Osteocyte (in vitro differentiated cells): ENCODE results near the gene GULP1. TPM values are rescaled to one million over a fixed set of nuclear protein-coding genes. Genes with fewer than 3 reads are reported as not detected.

Experiments
- DNase-seq: peaks from one replicate; pipeline ENCODE4 v3.0.0; 2021; ENCODE audit warnings: mixed read lengths; ENCODE audit not compliant: unreplicated experiment; ENCODE audit errors: extremely low spot score
- H3K27ac Mint-ChIP-seq: one replicate; pipeline ENCODE4 v1.8.0; 2021; ENCODE audit warnings: mild to moderate bottlenecking, mixed read lengths; ENCODE audit not compliant: unreplicated experiment
- H3K27me3 Mint-ChIP-seq: one replicate; pipeline ENCODE4 v1.8.0; 2021; ENCODE audit warnings: mixed read lengths; ENCODE audit not compliant: unreplicated experiment
- H3K36me3 Mint-ChIP-seq: one replicate; pipeline ENCODE4 v1.8.0; 2021; ENCODE audit warnings: mixed read lengths; ENCODE audit not compliant: unreplicated experiment
- H3K4me1 Mint-ChIP-seq: one replicate; pipeline ENCODE4 v1.8.0; 2021; ENCODE audit warnings: mixed read lengths; ENCODE audit not compliant: unreplicated experiment
- H3K4me3 Mint-ChIP-seq: one replicate; pipeline ENCODE4 v1.8.0; 2021; ENCODE audit warnings: mild to moderate bottlenecking, moderate library complexity, mixed read lengths; ENCODE audit not compliant: unreplicated experiment
- H3K9me3 Mint-ChIP-seq: one replicate; pipeline ENCODE4 v1.8.0; 2021; ENCODE audit warnings: mixed read lengths; ENCODE audit not compliant: unreplicated experiment
- CTCF ChIP-seq: fragments of 200-600 bp; sonication (generic); IDR thresholded peaks from 2 replicates; pipeline ENCODE4 v1.5.0; 2021; ENCODE audit warnings: antibody characterized with exemption, mild to moderate bottlenecking, moderate library complexity
- total RNA-seq: library from RNA; stranded (reverse); gene quantifications from 2 replicates; pipeline ENCODE4 v1.2.1, GENCODE V29; 2021

GULP1 gene
- total RNA-seq, 1 donor from 2014 or later: 36.7 TPM

GRCh38 chr2:188497726-188498125, 206.1 kb downstream of the GULP1 start:
- no peak overlapping the region for H3K27ac Mint-ChIP-seq
- DNase-seq: no peak
- TF ChIP-seq CTCF: no peak

DNA sequence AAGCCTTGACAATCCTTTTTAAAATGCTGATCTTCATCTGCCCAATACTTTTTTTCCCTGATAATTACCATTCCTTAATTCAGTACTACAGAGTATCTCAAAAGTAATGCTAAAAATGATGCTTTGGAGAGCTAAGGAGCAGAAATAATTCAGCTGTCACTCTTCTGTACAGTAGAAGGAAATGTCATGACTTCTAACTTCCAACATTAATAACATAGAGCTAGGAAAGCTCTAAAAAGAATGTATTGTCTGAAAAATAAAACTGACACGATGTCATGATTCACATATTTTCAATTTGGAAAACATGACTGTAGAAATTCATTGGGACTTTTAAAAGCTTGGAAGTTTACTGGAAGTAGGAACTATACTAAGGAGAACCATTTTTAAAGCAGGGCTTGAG, 212.3 kb downstream of the GULP1 start:
- no peak for DNase-seq
- Mint-ChIP-seq H3K36me3 (no peaks in the 10 kb centered on the region), H3K4me1 (peaks cover 35% of the 10 kb centered on the region), H3K4me3 (no peak overlapping the region), H3K27me3 (no peaks in the 10 kb centered on the region), H3K9me3 (no peaks in the 10 kb centered on the region), H3K27ac (peak overlapping the region; percentile 25)
- TF ChIP-seq CTCF: no peak

More at GRCh38 chr2:188497726-188498125, 206.1 kb downstream of the GULP1 start:
- peaks cover 9% of the 10 kb centered on the region for H3K36me3 Mint-ChIP-seq
- H3K4me1 Mint-ChIP-seq: peaks cover 29% of the 10 kb centered on the region
- H3K27me3 Mint-ChIP-seq: no peaks in the 10 kb centered on the region
- H3K9me3 Mint-ChIP-seq: no peaks in the 10 kb centered on the region
- H3K4me3 Mint-ChIP-seq: no peak overlapping the region

GRCh38 chr2:188506843-188507242, 215.2 kb downstream of the GULP1 start:
- Mint-ChIP-seq H3K4me1 (peaks cover 33% of the 10 kb centered on the region), H3K27me3 (no peaks in the 10 kb centered on the region), H3K9me3 (no peaks in the 10 kb centered on the region), H3K36me3 (no peaks in the 10 kb centered on the region), H3K4me3 (no peak overlapping the region), H3K27ac (no peak overlapping the region)
- TF ChIP-seq CTCF: no peak
- DNase-seq: no peak

DNA sequence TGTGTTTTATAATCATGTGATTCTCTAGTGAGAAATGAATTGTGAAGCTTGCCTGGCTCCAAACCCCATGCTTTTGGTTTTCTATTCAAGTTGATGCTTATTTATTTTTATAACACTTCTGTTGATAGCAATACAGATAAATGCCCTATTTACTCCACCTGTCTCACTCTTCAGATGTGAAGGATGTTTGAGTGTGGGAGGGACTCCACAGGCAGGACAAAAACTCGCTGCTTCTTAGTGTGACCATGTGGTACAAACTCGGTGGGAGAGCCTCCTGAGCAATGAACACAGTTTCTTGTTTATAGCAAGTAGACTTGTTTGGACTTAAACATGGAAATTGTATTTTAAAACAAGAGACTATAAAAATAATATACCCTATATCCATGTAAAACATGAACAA, 219.7 kb downstream of the GULP1 start:
- H3K36me3 Mint-ChIP-seq: peaks cover 4% of the 10 kb centered on the region
- no peak overlapping the region for H3K27ac Mint-ChIP-seq
- H3K4me1 Mint-ChIP-seq: peaks cover 13% of the 10 kb centered on the region
- H3K9me3 Mint-ChIP-seq: no peaks in the 10 kb centered on the region
- no peak overlapping the region for H3K4me3 Mint-ChIP-seq
- DNase-seq: no peak
- H3K27me3 Mint-ChIP-seq: no peaks in the 10 kb centered on the region
- no peak for TF ChIP-seq CTCF

DNA sequence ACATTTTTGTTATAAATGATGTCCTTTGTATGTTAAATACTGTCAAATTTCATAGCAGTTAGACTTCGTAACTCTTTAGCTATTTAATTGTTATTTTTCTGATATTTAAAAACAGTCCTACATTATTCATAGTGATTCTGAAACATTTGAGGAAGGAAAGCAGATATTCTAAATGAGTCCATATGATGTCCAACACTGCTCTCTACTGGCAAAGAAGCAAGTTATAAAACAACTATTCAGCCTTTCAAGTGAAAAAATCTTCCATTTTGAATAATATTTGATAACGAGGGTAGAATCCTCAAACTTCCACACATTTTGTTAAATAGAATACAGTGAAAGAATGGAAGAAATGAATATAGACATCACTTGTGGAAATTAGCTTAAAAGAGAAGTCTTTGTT, 220.8 kb downstream of the GULP1 start:
- H3K4me1 Mint-ChIP-seq: peaks cover 5% of the 10 kb centered on the region
- TF ChIP-seq CTCF: peak; percentile 73
- no peak overlapping the region for H3K27ac Mint-ChIP-seq
- DNase-seq: no peak
- H3K27me3 Mint-ChIP-seq: no peaks in the 10 kb centered on the region
- peaks cover 4% of the 10 kb centered on the region for H3K36me3 Mint-ChIP-seq
- H3K4me3 Mint-ChIP-seq: no peak overlapping the region
- no peaks in the 10 kb centered on the region for H3K9me3 Mint-ChIP-seq
